SU-DHL-6 (cell line): Measurements from ENCODE around the gene CISD3.
A peak's percentile ranks its signal among the peaks of the same experiment; 100 is the strongest.

Experiments used
- H2AFZ ChIP-seq: fragments of 200-600 bp; sonication (generic); 2 replicates; pipeline ENCODE4 v1.6.1; 2014; ENCODE audit warnings: low read depth, mild to moderate bottlenecking, moderate library complexity, mixed read lengths, antibody characterized with exemption, low read length; ENCODE audit not compliant: severe bottlenecking
- H3F3A ChIP-seq: fragments of 200-600 bp; shearing (Covaris generic); 2 replicates; pipeline ENCODE4 v1.6.0; 2016; ENCODE audit warnings: antibody characterized with exemption, mild to moderate bottlenecking; ENCODE audit not compliant: insufficient read depth
- H3K27ac ChIP-seq: fragments of 200-600 bp; sonication (generic); 2 replicates; pipeline ENCODE4 v1.5.1; 2016; ENCODE audit warnings: low read depth, mild to moderate bottlenecking, low read length, moderate library complexity, mixed read lengths
- H3K27me3 ChIP-seq: fragments of 200-600 bp; sonication (generic), shearing (Covaris generic); 2 replicates; pipeline ENCODE4 v1.6.0; 2014; ENCODE audit warnings: mild to moderate bottlenecking, low read length
- H3K36me3 ChIP-seq: fragments of 200-600 bp; sonication (generic); 2 replicates; pipeline ENCODE4 v1.6.1; 2014; ENCODE audit warnings: mild to moderate bottlenecking, low read length, mixed read lengths
- H3K4me2 ChIP-seq: fragments of 300-600, 200-600 bp; shearing (Covaris generic), sonication (generic); 2 replicates; pipeline ENCODE4 v1.6.0; 2014; ENCODE audit warnings: low read length, low read depth, mild to moderate bottlenecking; ENCODE audit not compliant: poor library complexity, severe bottlenecking
- H3K4me3 ChIP-seq: fragments of 200-600 bp; sonication (generic); 2 replicates; pipeline ENCODE4 v1.5.1; 2014; ENCODE audit warnings: antibody characterized with exemption, low read length, mild to moderate bottlenecking, mixed read lengths; ENCODE audit not compliant: insufficient read depth, poor library complexity, severe bottlenecking
- H3K79me2 ChIP-seq: fragments of 200-600 bp; sonication (generic); 2 replicates; pipeline ENCODE4 v1.6.1; 2014; ENCODE audit warnings: mild to moderate bottlenecking, low read length, moderate library complexity; ENCODE audit not compliant: insufficient read depth
- H3K9ac ChIP-seq: fragments of 200-600 bp; sonication (generic); 2 replicates; pipeline ENCODE4 v1.7.0; 2014; ENCODE audit warnings: mild to moderate bottlenecking, low read length
- H3K9me2 ChIP-seq: fragments of 200-600 bp; sonication (generic); replicated peaks from 2 replicates; pipeline ENCODE4 v1.6.1; 2014; ENCODE audit warnings: low read length; ENCODE audit not compliant: insufficient read depth
- H3K9me3 ChIP-seq: fragments of 200-600 bp; sonication (generic); 2 replicates; pipeline ENCODE4 v1.6.1; 2014; ENCODE audit warnings: low read length, mixed read lengths; ENCODE audit not compliant: insufficient read depth
- H4K20me1 ChIP-seq: fragments of 200-600 bp; sonication (generic); 2 replicates; pipeline ENCODE4 v1.6.1; 2014; ENCODE audit warnings: low read depth, mild to moderate bottlenecking, antibody characterized with exemption, low read length, moderate library complexity, mixed read lengths
- EZH2phosphoT487 ChIP-seq: fragments of 200-600 bp; sonication (generic), shearing (Covaris generic); conservative IDR thresholded peaks from 2 replicates; pipeline ENCODE4 v1.6.1; 2018; ENCODE audit warnings: mild to moderate bottlenecking, antibody characterized with exemption, low read length, moderate library complexity, mixed read lengths
- TF ChIP-seq, protein P1 (sequence below): fragments of 200-600 bp; sonication (generic); IDR thresholded peaks from one replicate; pipeline ENCODE4 v1.5.1; 2017; ENCODE audit warnings: antibody characterized with exemption, mild to moderate bottlenecking, low read length, moderate library complexity; ENCODE audit not compliant: insufficient read depth, poor library complexity, severe bottlenecking

The CISD3 gene

DNA sequence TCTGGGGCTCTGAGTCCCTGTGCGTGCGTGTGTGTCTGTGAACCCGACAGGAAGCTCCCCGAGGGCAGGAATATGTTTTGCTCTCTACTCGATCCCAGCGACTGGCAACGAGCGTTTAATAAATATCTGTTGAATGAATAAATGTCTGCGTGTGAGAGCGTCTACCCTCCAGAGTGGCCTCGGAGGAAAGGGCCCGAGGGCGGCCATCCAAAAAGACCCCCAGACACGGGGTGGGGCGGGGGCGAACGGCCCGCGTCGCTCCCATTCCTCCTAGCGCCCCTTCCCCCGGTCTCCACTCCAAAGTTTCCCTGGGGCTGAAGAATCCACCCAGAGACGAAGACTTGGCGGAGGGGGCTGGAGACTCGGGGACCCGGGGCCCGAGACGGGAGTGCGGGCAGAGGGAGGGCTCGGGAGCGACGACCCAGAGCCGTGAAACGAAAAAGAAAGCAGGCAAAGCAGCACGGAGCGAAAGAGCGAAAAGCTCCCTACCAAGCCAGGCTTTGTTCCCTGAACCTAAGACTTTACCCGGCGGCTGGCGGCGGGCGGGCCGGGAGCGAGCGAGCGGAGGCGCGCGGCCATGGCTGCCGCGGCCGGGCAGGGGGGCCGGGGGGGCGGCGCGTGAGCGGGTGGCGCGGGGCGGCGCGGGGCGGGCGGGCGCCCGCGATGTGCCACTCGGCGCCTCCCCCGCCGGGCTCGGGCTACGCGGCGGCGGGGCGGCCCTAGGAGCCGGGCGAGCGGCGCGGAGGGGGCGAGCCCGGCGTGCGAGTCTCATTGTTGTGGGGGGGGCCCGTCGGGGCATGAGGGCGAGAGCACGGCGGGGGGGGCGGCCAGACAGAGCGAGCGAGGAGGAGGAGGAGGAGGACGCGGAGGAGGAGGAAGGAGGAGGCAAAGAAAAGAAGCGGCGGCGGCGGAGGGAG, 25.3 kb upstream of the CISD3 start, which contains the start of gene MLLT6:
TSS of gene MLLT6 (plus strand) at position 668 of the 917 bp plus-strand sequence. CDS start 360 bp downstream, outside the sequence.
- no peaks in the 10 kb centered on the region for H4K20me1 ChIP-seq
- no peaks in the 10 kb centered on the region for H3K9me2 ChIP-seq
- no peaks in the 10 kb centered on the region for H3K36me3 ChIP-seq
- no peak for TF ChIP-seq EZH2phosphoT487
- TF ChIP-seq, protein P1, sequence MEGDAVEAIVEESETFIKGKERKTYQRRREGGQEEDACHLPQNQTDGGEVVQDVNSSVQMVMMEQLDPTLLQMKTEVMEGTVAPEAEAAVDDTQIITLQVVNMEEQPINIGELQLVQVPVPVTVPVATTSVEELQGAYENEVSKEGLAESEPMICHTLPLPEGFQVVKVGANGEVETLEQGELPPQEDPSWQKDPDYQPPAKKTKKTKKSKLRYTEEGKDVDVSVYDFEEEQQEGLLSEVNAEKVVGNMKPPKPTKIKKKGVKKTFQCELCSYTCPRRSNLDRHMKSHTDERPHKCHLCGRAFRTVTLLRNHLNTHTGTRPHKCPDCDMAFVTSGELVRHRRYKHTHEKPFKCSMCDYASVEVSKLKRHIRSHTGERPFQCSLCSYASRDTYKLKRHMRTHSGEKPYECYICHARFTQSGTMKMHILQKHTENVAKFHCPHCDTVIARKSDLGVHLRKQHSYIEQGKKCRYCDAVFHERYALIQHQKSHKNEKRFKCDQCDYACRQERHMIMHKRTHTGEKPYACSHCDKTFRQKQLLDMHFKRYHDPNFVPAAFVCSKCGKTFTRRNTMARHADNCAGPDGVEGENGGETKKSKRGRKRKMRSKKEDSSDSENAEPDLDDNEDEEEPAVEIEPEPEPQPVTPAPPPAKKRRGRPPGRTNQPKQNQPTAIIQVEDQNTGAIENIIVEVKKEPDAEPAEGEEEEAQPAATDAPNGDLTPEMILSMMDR: no peak
- peaks cover 40% of the 10 kb centered on the region for H3F3A ChIP-seq
- peaks cover 32% of the 10 kb centered on the region for H3K79me2 ChIP-seq
- no peaks in the 10 kb centered on the region for H3K27me3 ChIP-seq
- peak within 1 kb of the TSS; percentile 93 for H3K4me3 ChIP-seq
- H3K9ac ChIP-seq: peak within 1 kb of the TSS; percentile 93
- no peaks in the 10 kb centered on the region for H3K9me3 ChIP-seq
- peak within 1 kb of the TSS; percentile 95 for H3K4me2 ChIP-seq
- peak within 1 kb of the TSS; percentile 87 for H3K27ac ChIP-seq
- peak within 1 kb of the TSS; percentile 81 for H2AFZ ChIP-seq

DNA sequence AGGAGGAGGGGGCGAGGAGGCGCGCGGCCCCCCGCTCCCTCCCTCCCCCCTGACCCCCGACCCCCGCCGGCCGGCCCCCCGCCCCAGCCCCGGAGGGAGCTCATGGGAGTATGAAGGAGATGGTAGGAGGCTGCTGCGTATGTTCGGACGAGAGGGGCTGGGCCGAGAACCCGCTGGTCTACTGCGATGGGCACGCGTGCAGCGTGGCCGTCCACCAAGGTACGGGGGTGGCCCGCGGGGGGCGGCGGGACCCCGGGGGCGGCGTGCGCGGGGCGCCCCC, 24.7 kb upstream of the CISD3 start:
- Histone ChIP-seq H3K27ac (peak overlapping the region; percentile 69), H3F3A (peaks cover 40% of the 10 kb centered on the region), H3K9me3 (no peaks in the 10 kb centered on the region), H3K4me3 (peak overlapping the region; percentile 93), H3K79me2 (peaks cover 32% of the 10 kb centered on the region), H3K9me2 (no peaks in the 10 kb centered on the region), H2AFZ (no peak overlapping the region), H3K27me3 (no peaks in the 10 kb centered on the region), H4K20me1 (no peaks in the 10 kb centered on the region), H3K4me2 (peak overlapping the region; percentile 95), H3K36me3 (no peaks in the 10 kb centered on the region), H3K9ac (peak overlapping the region; percentile 93)
- no peak for TF ChIP-seq EZH2phosphoT487

DNA sequence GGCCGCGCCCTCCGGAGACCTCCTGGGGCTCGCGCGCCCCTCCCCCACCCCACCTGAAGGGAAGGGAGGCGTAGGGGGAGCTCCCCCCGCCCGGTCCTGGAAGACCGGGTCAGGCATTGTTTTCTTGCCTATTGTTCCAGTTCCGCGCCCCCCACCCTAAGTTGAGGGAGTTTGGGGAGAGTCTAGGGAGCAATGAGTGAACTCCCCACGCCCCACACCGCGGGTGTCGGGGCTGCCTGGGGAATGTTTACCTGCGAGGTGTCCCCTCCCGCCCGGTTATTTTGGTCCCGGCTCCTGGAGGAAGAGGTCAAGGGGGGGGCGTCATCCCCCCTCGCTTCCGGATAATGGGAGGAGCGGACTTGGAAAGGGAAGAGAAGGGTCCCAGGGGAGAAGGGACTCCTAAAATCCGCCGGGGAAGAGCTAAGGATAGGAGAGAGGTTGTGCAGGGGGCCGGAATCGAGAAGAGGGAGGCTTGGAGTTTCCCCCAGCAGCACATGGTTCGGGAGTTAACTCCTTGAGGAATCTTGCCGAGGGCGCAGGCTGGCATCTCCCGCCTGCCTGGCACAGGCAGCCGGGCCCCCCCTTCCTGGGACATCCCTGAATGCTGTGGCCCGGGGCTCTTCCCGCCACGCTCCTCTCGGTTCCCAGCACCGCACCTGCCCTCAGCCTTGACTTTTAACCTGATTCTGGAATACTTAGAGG, 24.2 kb upstream of the CISD3 start:
- Histone ChIP-seq H3K4me2 (peak overlapping the region; percentile 95), H4K20me1 (no peaks in the 10 kb centered on the region), H3K9ac (peak overlapping the region; percentile 93), H2AFZ (no peak overlapping the region), H3K79me2 (peaks cover 32% of the 10 kb centered on the region), H3K36me3 (no peaks in the 10 kb centered on the region), H3F3A (peaks cover 38% of the 10 kb centered on the region), H3K4me3 (peak overlapping the region; percentile 93), H3K9me2 (no peaks in the 10 kb centered on the region), H3K27me3 (no peaks in the 10 kb centered on the region), H3K9me3 (no peaks in the 10 kb centered on the region), H3K27ac (peak overlapping the region; percentile 69)
- no peak for TF ChIP-seq EZH2phosphoT487
- TF ChIP-seq, protein P1: no peak
